GM12878 (cell line): ENCODE results near the gene HMGCLL1. TPM values are rescaled to one million over a fixed set of nuclear protein-coding genes. Genes with fewer than 3 reads are reported as not detected.

Source experiments
- ATAC-seq: fragments of 200-7000 bp; cut with Tn5 transposase; 3 replicates; pipeline ENCODE4 v1.9.1; 2020; ENCODE audit warnings: mild to moderate bottlenecking, moderate library complexity
- BruUV-seq: library from RNA; stranded (reverse); fragments of 400-500 nt; replicated peaks from 2 replicates; lab custom pipeline; 2021; lab: Mats Ljungman, UMichigan
- CTCF ChIA-PET: fragments of 300-600 bp; sonication (Branson Sonifier 250); formaldehyde crosslinking; extraction: SDS; loops from one replicate; lab custom pipeline; 2021; ENCODE audit warnings: inconsistent platforms; lab: Yijun Ruan, JAX
- POLR2A ChIA-PET: fragments of 350-600 bp; formaldehyde crosslinking; extraction: SDS; loops from one replicate; lab custom pipeline; 2021; ENCODE audit warnings: inconsistent platforms; lab: Charles Lee
- RAD21 ChIA-PET: fragments of 300-600 bp; sonication (Branson Sonifier 250); formaldehyde crosslinking; loops from one replicate; lab custom pipeline; 2023; ENCODE audit warnings: antibody characterized with exemption; ENCODE audit not compliant: unreplicated experiment; lab: Charles Lee
- SMC1A ChIA-PET: fragments of 300-600 bp; sonication (Branson Sonifier 250); formaldehyde crosslinking; loops from one replicate; lab custom pipeline; 2023; ENCODE audit not compliant: unreplicated experiment, uncharacterized antibody; lab: Charles Lee
- DNase-seq: peaks from one replicate; pipeline ENCODE4 v3.0.0-alpha.2; 2011; ENCODE audit warnings: low read depth, low spot score
- FAIRE-seq: peaks from 3 replicates; lab custom pipeline; 2011; peaks lifted over from hg19 to GRCh38; lab: Jason Lieb, UNC
- H2AFZ ChIP-seq: 2 replicates; pipeline ENCODE4 v1.6.0; 2011; ENCODE audit warnings: low read depth, low read length, control low read depth; ENCODE audit not compliant: control insufficient read depth
- H3K27ac ChIP-seq: 2 replicates; pipeline ENCODE4 v1.5.1; 2011; ENCODE audit warnings: control low read depth; ENCODE audit not compliant: control insufficient read depth, insufficient read depth
- H3K27me3 ChIP-seq, 2 experiments: replicated peaks in 1 of 2; 2 replicates each; pipeline versions ENCODE4 v1.6.0 to v1.6.1; 2011; ENCODE audit warnings: low read length in 1 of 2; ENCODE audit not compliant: control insufficient read depth in 2 of 2, insufficient read depth in 2 of 2
- H3K36me3 ChIP-seq, 2 experiments: 2 replicates each; pipeline ENCODE4 v1.5.1; 2011; ENCODE audit warnings: low read length in 1 of 2; ENCODE audit not compliant: control insufficient read depth in 2 of 2, insufficient read depth in 2 of 2
- H3K4me1 ChIP-seq: 2 replicates; pipeline ENCODE4 v1.6.1; 2011; ENCODE audit warnings: mild to moderate bottlenecking, low read length, moderate library complexity, mixed read lengths; ENCODE audit not compliant: control insufficient read depth, insufficient read depth
- H3K4me2 ChIP-seq: 2 replicates; pipeline ENCODE4 v1.6.0; 2011; ENCODE audit warnings: control low read depth; ENCODE audit not compliant: control insufficient read depth, insufficient read depth
- H3K4me3 ChIP-seq: fragments of 200-600 bp; sonication (generic); 2 replicates; pipeline ENCODE4 v1.5.1; 2016
- H3K79me2 ChIP-seq: 2 replicates; pipeline ENCODE4 v1.6.0; 2011; ENCODE audit warnings: low read length; ENCODE audit not compliant: control insufficient read depth, insufficient read depth
- H3K9ac ChIP-seq: 2 replicates; pipeline ENCODE4 v1.8.0; 2011; ENCODE audit warnings: low read length, control low read depth, mixed read lengths; ENCODE audit not compliant: control insufficient read depth, insufficient read depth
- H3K9me3 ChIP-seq: replicated peaks from 3 replicates; pipeline ENCODE4 v1.5.1; 2011; ENCODE audit warnings: mild to moderate bottlenecking, low read length; ENCODE audit not compliant: control insufficient read depth, insufficient read depth
- H4K20me1 ChIP-seq: 2 replicates; pipeline ENCODE4 v1.6.0; 2011; ENCODE audit not compliant: control insufficient read depth, insufficient read depth
- IKZF1 ChIP-seq: fragments of 450-650 bp; conservative IDR thresholded peaks from 2 replicates; pipeline ENCODE4 v1.6.1; 2017; ENCODE audit warnings: antibody characterized with exemption, mild to moderate bottlenecking
- KAT2A ChIP-seq: conservative IDR thresholded peaks from 2 replicates; pipeline ENCODE4 v1.6.1; 2011; ENCODE audit warnings: low read depth, low read length; ENCODE audit not compliant: control insufficient read depth
- PML ChIP-seq: IDR thresholded peaks from 2 replicates; pipeline ENCODE4 v1.6.1; 2012; ENCODE audit warnings: low read length, inconsistent platforms
- WGBS: methylation state at CpG from one replicate; pipeline ENCODE4 v1.1.6; 2016; ENCODE audit warnings: low lambda C conversion rate; ENCODE audit not compliant: insufficient replicate concordance, insufficient coverage; ENCODE audit errors: missing lambda C conversion rate; 5-methylcytosine and 5-hydroxymethylcytosine counted together
- in situ Hi-C: fragments of 300-500 bp; cut with MboI; formaldehyde crosslinking; loops from 9 replicates; pipeline ENCODE4 v1.14.3; 2018; ENCODE audit warnings: mixed read lengths
- intact Hi-C: fragments of 100-400 bp; cut with micrococcal nuclease; formaldehyde crosslinking; loops from one replicate; pipeline ENCODE4 v1.14.2; 2022; ENCODE audit not compliant: unreplicated experiment
- polyA plus RNA-seq, 11 experiments: library from polyadenylated mRNA; depleted of rRNA in 4 of 11; unstranded in 6 of 11; stranded (reverse) in 5 of 11; fragments of >200 nt; fragmentation: Nextera tagmentation in 4 of 11; fragmentation: Illumina TruSeq in 1 of 11; extraction: Ambion mirVana in 4 of 11; extraction: Trizol in 1 of 11; gene quantifications; 1 replicate in 1 of 11; 2 replicates in 10 of 11; pipeline versions ENCODE4 v1.2.1 to v1.2.3, GENCODE V29; 2011 to 2016; ENCODE audit warnings: inconsistent platforms in 2 of 11, missing spikeins in 2 of 11, low read depth in 1 of 11
- total RNA-seq, 4 experiments: library from RNA; depleted of rRNA in 3 of 4; stranded (reverse); fragments of >200 nt in 3 of 4; fragmentation: Illumina TruSeq in 1 of 4; extraction: Trizol in 1 of 4; gene quantifications; 2 replicates each; pipeline versions ENCODE4 v1.2.1 to v1.2.3, GENCODE V29; 2013 to 2021
- TF ChIP-seq, protein P1 (sequence below): fragments of 450-650 bp; IDR thresholded peaks from 2 replicates; pipeline ENCODE4 v1.6.1; 2016; ENCODE audit warnings: mild to moderate bottlenecking

HMGCLL1 gene
- total and polyA plus RNA-seq, 10 of the 15 experiments (the other 5 are each of a cell fraction or from before 2014, with no cell fraction given): not detected

DNA sequence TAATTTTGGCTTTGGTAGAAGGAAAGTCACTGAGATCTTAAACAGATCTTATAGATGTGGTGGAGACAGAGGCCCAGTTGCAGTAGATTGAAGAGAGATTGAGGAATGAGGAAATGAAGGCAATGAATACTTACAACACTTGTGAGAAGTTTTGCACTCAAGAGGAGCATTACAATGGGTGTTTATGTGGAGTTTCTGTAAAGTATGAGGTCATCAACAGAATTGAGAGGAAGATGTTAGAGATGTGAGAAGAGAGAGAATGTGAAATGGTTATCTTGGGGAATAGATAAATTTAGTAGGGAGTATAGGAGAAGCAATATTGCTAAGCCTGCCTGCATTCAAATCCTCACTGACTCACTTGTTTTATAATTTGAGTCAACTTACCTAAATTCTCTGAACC lies 168.3 kb downstream of the HMGCLL1 start:
- CTCF ChIA-PET: no interaction called here

DNA sequence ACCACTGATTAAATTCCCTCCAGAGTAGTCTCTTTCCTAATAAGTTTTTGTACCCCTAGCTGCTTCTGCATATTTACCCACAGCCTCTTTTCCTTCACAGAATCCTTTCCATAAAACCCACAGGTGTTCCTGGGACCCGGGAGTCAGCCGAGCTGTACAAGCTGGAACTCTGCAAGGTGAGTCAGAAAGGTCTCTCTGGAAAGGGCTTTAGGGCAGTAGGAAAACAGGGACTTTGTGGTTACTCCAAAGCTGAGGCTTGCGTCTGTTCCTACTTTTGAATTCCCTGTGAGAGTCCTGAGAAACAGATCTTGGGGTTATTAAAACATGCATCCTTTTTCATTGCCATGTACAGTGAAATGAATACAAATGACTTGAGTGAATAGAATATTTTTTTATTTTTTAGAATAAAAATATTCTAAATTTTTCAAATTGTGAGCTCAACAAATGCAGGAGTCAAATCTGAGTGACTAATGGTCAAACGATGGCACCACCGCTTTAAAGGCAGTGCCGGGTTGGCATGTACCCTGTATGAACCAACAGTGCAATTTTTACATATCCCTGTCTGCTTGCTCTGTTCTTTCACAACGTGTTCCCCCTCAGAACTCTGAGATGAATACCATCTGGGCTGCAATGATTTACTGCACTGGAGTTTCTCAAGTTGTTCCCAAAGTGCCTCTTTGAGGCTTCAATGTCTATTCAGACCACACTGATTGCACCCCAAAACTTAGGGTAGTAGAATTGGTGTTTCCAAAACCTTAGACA lies 173.3 kb downstream of the HMGCLL1 start:
- POLR2A ChIA-PET: no interaction called here
- Histone ChIP-seq H3K4me3 (no peak overlapping the region), H2AFZ (no peak overlapping the region), H3K27ac (no peak overlapping the region), H3K4me2 (no peak overlapping the region), H3K9me3 (no peaks in the 10 kb centered on the region), H4K20me1 (no peaks in the 10 kb centered on the region), H3K9ac (no peak overlapping the region), H3K36me3 (no peaks in the 10 kb centered on the region), H3K27me3 (no peaks in the 10 kb centered on the region), H3K79me2 (no peaks in the 10 kb centered on the region), H3K4me1 (no peaks in the 10 kb centered on the region)
- in situ Hi-C loops (no loop called here), intact Hi-C loops (no loop called here)
- TF ChIP-seq IKZF1: no peak
- ATAC-seq (no peak), DNase-seq (no peak), FAIRE-seq (no peak)
- SMC1A ChIA-PET: no interaction called here
- RAD21 ChIA-PET: no interaction called here
- CTCF ChIA-PET: interaction anchor here (1.2 kb wide), 1 partner anchor 40 kb away, joined by 3 read pairs; no protein-coding TSS in a partner anchor
- BruUV-seq: no TSS peak
- WGBS: 29% methylated on average over 7 of the region's 7 CpGs

More for the DNA sequence above, 168.3 kb downstream of the HMGCLL1 start:
- H3K4me1 ChIP-seq: no peaks in the 10 kb centered on the region
- H3K36me3 ChIP-seq: no peaks in the 10 kb centered on the region
- H3K27me3 ChIP-seq: no peaks in the 10 kb centered on the region
- ChIA-PET SMC1A (no interaction called here), RAD21 (no interaction called here), POLR2A (no interaction called here)
- no peak for ATAC-seq
- H3K4me3 ChIP-seq: no peak overlapping the region
- no peaks in the 10 kb centered on the region for H3K79me2 ChIP-seq
- no peaks in the 10 kb centered on the region for H4K20me1 ChIP-seq
- DNase-seq: no peak
- no peak overlapping the region for H3K27ac ChIP-seq
- H3K4me2 ChIP-seq: no peak overlapping the region
- no peak for TF ChIP-seq PML
- TF ChIP-seq KAT2A: no peak
- TF ChIP-seq, protein P1, sequence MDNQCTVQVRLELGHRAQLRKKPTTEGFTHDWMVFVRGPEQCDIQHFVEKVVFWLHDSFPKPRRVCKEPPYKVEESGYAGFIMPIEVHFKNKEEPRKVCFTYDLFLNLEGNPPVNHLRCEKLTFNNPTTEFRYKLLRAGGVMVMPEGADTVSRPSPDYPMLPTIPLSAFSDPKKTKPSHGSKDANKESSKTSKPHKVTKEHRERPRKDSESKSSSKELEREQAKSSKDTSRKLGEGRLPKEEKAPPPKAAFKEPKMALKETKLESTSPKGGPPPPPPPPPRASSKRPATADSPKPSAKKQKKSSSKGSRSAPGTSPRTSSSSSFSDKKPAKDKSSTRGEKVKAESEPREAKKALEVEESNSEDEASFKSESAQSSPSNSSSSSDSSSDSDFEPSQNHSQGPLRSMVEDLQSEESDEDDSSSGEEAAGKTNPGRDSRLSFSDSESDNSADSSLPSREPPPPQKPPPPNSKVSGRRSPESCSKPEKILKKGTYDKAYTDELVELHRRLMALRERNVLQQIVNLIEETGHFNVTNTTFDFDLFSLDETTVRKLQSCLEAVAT: no peak
- H3K9me3 ChIP-seq: no peaks in the 10 kb centered on the region
- no peak overlapping the region for H2AFZ ChIP-seq
- H3K9ac ChIP-seq: no peak overlapping the region
- no peak for FAIRE-seq
- in situ Hi-C loops: no loop called here
- BruUV-seq: no TSS peak
- intact Hi-C loops: no loop called here
